Memory B cell (primary cell): ENCODE data around the gene AJM1.

Experiments used
- ATAC-seq: fragments of 150-1000 bp; cut with Tn5 transposase; 2 replicates; pipeline ENCODE4 v1.10.0; 2021; ENCODE audit warnings: low read depth, mild to moderate bottlenecking, moderate library complexity
- DNase-seq, 2 donors: peaks; one replicate each; pipeline ENCODE4 v3.0.0; 2022; ENCODE audit warnings: low spot score in 2 of 2
- H3K27ac Mint-ChIP-seq: one replicate; pipeline ENCODE4 v1.8.0; 2022; ENCODE audit warnings: mild to moderate bottlenecking, moderate library complexity, mixed read lengths
- H3K27me3 Mint-ChIP-seq: one replicate; pipeline ENCODE4 v1.8.0; 2022; ENCODE audit warnings: mixed read lengths
- H3K36me3 Mint-ChIP-seq: one replicate; pipeline ENCODE4 v1.8.0; 2022; ENCODE audit warnings: mild to moderate bottlenecking, mixed read lengths
- H3K4me1 Mint-ChIP-seq: one replicate; pipeline ENCODE4 v1.8.0; 2022; ENCODE audit warnings: mixed read lengths
- H3K4me3 Mint-ChIP-seq: one replicate; pipeline ENCODE4 v1.8.0; 2022; ENCODE audit warnings: mild to moderate bottlenecking, moderate library complexity, mixed read lengths
- H3K9me3 Mint-ChIP-seq: one replicate; pipeline ENCODE4 v1.8.0; 2022; ENCODE audit warnings: mixed read lengths

Gene AJM1

GRCh38 chr9:136849960-136850865 lies 7.9 kb downstream of the AJM1 start:
- Mint-ChIP-seq H3K4me1 (peaks cover 11% of the 10 kb centered on the region), H3K36me3 (peaks cover 2% of the 10 kb centered on the region), H3K9me3 (no peaks in the 10 kb centered on the region), H3K27ac (peak overlapping the region; percentile 87), H3K4me3 (peak overlapping the region; percentile 95), H3K27me3 (peaks cover 7% of the 10 kb centered on the region)
- DNase-seq: no peak
- no peak for ATAC-seq

DNA sequence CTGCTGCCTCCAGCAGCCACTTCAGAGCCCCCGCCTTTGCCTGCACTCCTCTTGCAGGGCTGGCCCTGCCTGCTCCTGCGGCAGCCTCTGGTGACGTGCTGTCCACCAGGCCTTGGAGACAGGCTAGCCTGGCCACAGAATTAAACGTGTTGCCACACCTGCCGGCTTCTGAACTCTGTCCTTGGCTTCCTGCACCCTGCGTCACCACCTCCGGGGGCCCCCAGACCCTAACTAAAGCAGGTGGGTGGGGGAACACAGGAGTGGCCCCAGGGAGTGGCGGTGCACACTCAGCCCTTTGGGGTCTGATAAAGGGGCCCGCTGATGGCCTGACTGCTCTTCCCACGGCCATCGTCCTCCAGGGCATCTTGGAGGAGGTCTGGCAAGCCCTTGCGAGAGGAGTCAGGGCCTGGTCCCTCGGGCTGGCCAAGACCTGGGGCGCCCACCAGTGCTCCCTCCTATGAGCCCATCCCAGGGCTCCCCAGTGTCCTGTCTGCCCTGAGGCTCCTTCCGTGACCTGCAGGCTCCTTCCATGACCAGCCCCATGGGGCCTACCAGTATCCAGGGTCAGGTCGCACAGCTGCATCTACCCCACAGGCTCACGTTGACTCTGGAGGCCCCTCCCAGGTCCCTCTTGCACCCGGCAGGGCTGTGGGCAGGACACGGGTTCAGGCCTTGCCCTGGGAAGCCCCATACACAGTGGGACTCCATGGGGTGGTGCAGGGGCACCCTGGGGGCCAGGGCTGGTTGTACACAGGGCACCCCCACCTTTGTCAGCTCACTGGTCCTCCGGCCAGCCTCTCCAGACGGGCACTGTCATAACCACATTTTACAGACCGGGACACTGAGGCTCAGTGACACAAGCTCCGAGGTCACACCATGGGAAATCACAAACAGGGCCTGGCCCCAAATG lies 8.8 kb downstream of the AJM1 start:
- H3K4me1 Mint-ChIP-seq: peaks cover 11% of the 10 kb centered on the region
- H3K27me3 Mint-ChIP-seq: peaks cover 7% of the 10 kb centered on the region
- no peaks in the 10 kb centered on the region for H3K9me3 Mint-ChIP-seq
- DNase-seq (no peak), ATAC-seq (no peak)
- peak overlapping the region; percentile 34 for H3K4me3 Mint-ChIP-seq
- H3K36me3 Mint-ChIP-seq: peaks cover 2% of the 10 kb centered on the region
- no peak overlapping the region for H3K27ac Mint-ChIP-seq

DNA sequence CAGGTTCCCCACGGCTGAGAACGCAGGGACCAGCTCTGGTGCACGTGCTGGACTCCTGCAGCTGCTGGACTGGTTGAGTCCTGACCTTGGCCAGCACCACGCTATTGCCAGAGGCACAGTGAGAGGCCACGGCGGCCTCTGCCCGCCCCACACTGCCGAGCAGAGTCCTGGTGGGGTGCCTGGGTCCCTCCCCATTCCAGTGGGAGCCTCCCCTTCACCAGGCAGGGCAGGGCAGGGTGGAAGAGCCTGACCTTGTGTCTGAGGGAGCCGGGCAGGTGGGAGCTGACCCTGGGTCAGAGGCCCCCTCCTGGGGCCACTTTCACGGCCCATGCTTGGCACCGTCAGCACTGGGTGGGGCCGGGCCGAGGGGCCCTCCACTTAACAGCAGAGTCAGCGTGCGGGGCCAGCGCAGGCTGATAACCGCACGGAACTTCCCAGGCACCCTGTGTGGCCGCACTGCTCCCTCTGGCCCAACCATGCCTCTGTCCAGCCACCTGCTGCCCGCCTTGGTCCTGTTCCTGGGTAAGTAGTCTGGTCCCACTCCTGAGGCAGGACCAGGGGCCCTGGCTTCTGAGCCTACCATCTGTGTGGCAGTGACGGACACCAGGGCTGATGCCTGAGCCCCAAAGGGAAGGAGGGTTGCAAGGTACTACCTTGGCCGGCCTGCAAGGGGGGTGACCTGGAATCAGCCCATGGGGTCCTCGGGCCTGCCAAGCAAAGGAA lies 9.8 kb downstream of the AJM1 start, which contains the start of gene MAMDC4:
Gene MAMDC4 (plus strand): TSS at position 406 of the 723 bp plus-strand sequence. CDS start 71 bp downstream, at position 477.
- Mint-ChIP-seq H3K27ac (no peak within 1 kb of the TSS), H3K27me3 (peaks cover 7% of the 10 kb centered on the region), H3K4me3 (no peak within 1 kb of the TSS), H3K4me1 (peaks cover 11% of the 10 kb centered on the region), H3K9me3 (no peaks in the 10 kb centered on the region), H3K36me3 (no peaks in the 10 kb centered on the region)
- DNase-seq (no peak), ATAC-seq (no peak)

DNA sequence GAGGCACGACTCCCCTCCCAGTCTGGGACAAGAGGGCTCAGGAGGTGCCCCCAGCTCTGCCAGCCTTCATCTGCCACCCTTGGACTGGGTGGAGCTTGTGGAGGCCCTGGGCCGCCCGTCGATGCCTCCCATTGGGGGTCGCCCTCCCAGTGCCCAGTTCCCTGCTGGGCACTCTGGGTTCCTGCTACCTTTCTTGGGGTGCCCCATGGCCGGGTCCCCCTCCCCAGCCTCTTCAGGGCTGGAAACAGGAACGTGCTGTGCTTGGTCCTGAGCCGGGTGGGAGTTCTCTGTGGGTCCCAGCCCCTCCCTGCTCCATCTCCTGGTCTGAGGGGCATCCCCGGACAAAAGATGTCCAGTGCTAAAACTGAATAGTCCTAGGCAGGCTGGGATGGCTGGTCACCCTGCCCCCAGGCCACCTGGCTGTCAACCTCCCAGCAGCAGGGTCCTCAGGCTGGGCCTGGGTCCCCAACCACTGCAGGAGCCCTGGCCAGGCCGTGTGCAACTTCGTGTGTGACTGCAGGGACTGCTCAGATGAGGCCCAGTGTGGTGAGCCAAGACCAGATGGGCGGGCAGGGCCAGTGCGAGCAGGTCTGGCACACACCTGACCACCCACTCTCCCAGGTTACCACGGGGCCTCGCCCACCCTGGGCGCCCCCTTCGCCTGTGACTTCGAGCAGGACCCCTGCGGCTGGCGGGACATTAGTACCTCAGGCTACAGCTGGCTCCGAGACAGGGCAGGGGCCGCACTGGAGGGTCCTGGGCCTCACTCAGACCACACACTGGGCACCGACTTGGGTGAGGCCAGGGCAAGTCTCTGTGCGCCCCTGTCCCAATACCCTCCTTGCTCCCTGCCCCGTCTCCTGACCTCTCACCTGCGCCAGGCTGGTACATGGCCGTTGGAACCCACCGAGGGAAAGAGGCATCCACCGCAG lies 10.7 kb downstream of the AJM1 start:
- ATAC-seq (no peak), DNase-seq (no peak)
- no peaks in the 10 kb centered on the region for H3K36me3 Mint-ChIP-seq
- peaks cover 2% of the 10 kb centered on the region for H3K27me3 Mint-ChIP-seq
- no peak overlapping the region for H3K27ac Mint-ChIP-seq
- peaks cover 6% of the 10 kb centered on the region for H3K4me1 Mint-ChIP-seq
- no peaks in the 10 kb centered on the region for H3K9me3 Mint-ChIP-seq
- no peak overlapping the region for H3K4me3 Mint-ChIP-seq

DNA sequence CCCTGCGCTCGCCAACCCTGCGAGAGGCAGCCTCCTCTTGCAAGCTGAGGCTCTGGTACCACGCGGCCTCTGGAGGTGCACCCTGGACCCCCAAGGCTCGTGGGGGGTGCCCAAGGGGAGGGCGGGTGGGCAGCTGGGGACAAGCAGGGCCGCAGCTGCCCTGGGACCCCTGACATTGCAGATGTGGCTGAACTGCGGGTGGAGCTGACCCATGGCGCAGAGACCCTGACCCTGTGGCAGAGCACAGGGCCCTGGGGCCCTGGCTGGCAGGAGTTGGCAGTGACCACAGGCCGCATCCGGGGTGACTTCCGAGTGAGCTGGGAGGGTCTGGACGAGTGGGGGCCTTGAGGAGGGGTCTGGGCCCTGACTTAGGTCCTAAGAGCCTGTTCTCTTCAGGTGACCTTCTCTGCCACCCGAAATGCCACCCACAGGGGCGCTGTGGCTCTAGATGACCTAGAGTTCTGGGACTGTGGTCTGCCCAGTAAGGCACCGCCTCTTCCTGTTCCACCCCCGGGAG lies 11.4 kb downstream of the AJM1 start:
- ATAC-seq (no peak), DNase-seq (no peak)
- Mint-ChIP-seq H3K27ac (no peak overlapping the region), H3K4me1 (peaks cover 3% of the 10 kb centered on the region), H3K36me3 (no peaks in the 10 kb centered on the region), H3K9me3 (no peaks in the 10 kb centered on the region), H3K4me3 (no peak overlapping the region), H3K27me3 (no peaks in the 10 kb centered on the region)

- ATAC-seq (no peak), DNase-seq (no peak)
- Mint-ChIP-seq H3K4me3 (no peak overlapping the region), H3K27ac (no peak overlapping the region), H3K9me3 (no peaks in the 10 kb centered on the region), H3K27me3 (no peaks in the 10 kb centered on the region), H3K4me1 (peaks cover 2% of the 10 kb centered on the region), H3K36me3 (no peaks in the 10 kb centered on the region)
Observed at GRCh38 chr9:136854113-136854841, 12.0 kb downstream of the AJM1 start.

DNA sequence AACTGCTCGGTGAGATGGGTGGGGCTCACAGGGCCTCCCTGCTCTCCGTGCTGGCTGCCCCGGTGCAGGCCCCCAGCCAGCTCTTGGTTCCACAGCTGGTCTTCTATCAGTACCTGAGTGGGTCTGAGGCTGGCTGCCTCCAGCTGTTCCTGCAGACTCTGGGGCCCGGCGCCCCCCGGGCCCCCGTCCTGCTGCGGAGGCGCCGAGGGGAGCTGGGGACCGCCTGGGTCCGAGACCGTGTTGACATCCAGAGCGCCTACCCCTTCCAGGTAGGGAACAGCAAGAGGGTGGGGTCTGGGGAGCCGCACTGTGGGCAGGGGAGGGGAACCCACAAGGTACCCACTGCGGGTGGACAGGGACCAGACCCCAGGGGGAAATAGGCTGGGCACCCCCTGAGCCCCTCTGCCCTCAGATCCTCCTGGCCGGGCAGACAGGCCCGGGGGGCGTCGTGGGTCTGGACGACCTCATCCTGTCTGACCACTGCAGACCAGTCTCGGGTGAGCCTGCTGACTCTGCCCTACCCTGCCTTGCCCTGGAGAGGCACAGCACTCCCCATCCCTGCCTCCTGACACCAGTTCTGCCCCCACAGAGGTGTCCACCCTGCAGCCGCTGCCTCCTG lies 12.7 kb downstream of the AJM1 start:
- peaks cover 2% of the 10 kb centered on the region for H3K4me1 Mint-ChIP-seq
- H3K4me3 Mint-ChIP-seq: no peak overlapping the region
- no peak overlapping the region for H3K27ac Mint-ChIP-seq
- no peak for DNase-seq
- no peaks in the 10 kb centered on the region for H3K9me3 Mint-ChIP-seq
- H3K36me3 Mint-ChIP-seq: no peaks in the 10 kb centered on the region
- ATAC-seq: no peak
- H3K27me3 Mint-ChIP-seq: no peaks in the 10 kb centered on the region

- Mint-ChIP-seq H3K4me3 (no peak overlapping the region), H3K27me3 (no peaks in the 10 kb centered on the region), H3K36me3 (no peaks in the 10 kb centered on the region), H3K4me1 (peaks cover 2% of the 10 kb centered on the region), H3K9me3 (no peaks in the 10 kb centered on the region), H3K27ac (no peak overlapping the region)
- ATAC-seq: no peak
- DNase-seq: no peak
Observed at GRCh38 chr9:136855461-136856078, 13.3 kb downstream of the AJM1 start.

GRCh38 chr9:136856079-136856476 lies 13.8 kb downstream of the AJM1 start:
- no peaks in the 10 kb centered on the region for H3K9me3 Mint-ChIP-seq
- H3K36me3 Mint-ChIP-seq: no peaks in the 10 kb centered on the region
- no peak overlapping the region for H3K4me3 Mint-ChIP-seq
- ATAC-seq: no peak
- no peak overlapping the region for H3K27ac Mint-ChIP-seq
- no peaks in the 10 kb centered on the region for H3K27me3 Mint-ChIP-seq
- peaks cover 2% of the 10 kb centered on the region for H3K4me1 Mint-ChIP-seq
- no peak for DNase-seq

DNA sequence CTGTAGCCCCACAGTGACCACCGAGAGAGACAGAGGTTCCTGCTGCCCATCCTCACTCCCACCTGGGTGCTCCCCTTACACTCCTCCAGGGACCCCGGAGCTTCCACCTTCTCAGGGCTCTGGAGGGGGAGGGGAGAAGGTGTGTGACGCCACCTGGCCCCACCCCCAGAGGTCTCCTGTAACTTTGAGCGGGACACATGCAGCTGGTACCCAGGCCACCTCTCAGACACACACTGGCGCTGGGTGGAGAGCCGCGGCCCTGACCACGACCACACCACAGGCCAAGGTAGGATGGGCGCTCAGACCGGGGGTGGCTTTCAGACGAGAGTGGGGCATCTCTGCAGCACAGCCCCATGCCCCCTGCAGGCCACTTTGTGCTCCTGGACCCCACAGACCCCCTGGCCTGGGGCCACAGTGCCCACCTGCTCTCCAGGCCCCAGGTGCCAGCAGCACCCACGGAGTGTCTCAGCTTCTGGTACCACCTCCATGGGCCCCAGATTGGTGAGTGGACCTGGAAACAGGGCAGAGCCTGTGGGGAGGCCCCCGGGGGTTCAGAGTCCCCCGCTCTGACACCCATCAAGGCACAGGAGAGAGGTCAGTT lies 14.4 kb downstream of the AJM1 start:
- no peak overlapping the region for H3K4me3 Mint-ChIP-seq

GRCh38 chr9:136857166-136857565 lies 14.9 kb downstream of the AJM1 start:
- no peak for ATAC-seq
- no peaks in the 10 kb centered on the region for H3K27me3 Mint-ChIP-seq
- no peak overlapping the region for H3K4me3 Mint-ChIP-seq
- H3K27ac Mint-ChIP-seq: no peak overlapping the region
- no peaks in the 10 kb centered on the region for H3K9me3 Mint-ChIP-seq
- H3K36me3 Mint-ChIP-seq: peaks cover 2% of the 10 kb centered on the region
- peaks cover 2% of the 10 kb centered on the region for H3K4me1 Mint-ChIP-seq
- DNase-seq: no peak

More for the DNA sequence above, 14.4 kb downstream of the AJM1 start:
- Mint-ChIP-seq H3K9me3 (no peaks in the 10 kb centered on the region), H3K27ac (no peak overlapping the region), H3K36me3 (no peaks in the 10 kb centered on the region), H3K27me3 (no peaks in the 10 kb centered on the region), H3K4me1 (peaks cover 2% of the 10 kb centered on the region)
- DNase-seq (no peak), ATAC-seq (no peak)
